BLaER1 treated with 17β-estradiol and CSF1 and Interleukin-3, amounts not matched to agents 10 nM and 100 nM (cell line): ENCODE measurements around the gene CNIH2.

Experiments
- H3K27ac ChIP-seq, 11 experiments: shearing (Covaris generic); formaldehyde crosslinking; 2 replicates each; pipeline ENCODE4 v1.8.1; 2022
- H3K27me3 ChIP-seq, 11 experiments: shearing (Covaris generic); formaldehyde crosslinking; 2 replicates each; pipeline ENCODE4 v1.8.1; 2022
- H3K36me3 ChIP-seq, 11 experiments: shearing (Covaris generic); formaldehyde crosslinking; 2 replicates each; pipeline ENCODE4 v1.8.1; 2022
- H3K4me1 ChIP-seq, 10 experiments: shearing (Covaris generic); formaldehyde crosslinking; 2 replicates each; pipeline ENCODE4 v1.8.1; 2022
- H3K4me2 ChIP-seq, 11 experiments: shearing (Covaris generic); formaldehyde crosslinking; 2 replicates each; pipeline ENCODE4 v1.8.1; 2022
- H3K4me3 ChIP-seq, 10 experiments: shearing (Covaris generic); formaldehyde crosslinking; 2 replicates each; pipeline ENCODE4 v1.8.1; 2022
- H3K9ac ChIP-seq, 11 experiments: shearing (Covaris generic); formaldehyde crosslinking; 2 replicates each; pipeline ENCODE4 v1.8.1; 2022
- H3K9me3 ChIP-seq, 11 experiments: shearing (Covaris generic); formaldehyde crosslinking; replicated peaks in 1 of 11; 2 replicates each; pipeline ENCODE4 v1.8.1; 2022
- H4K20me1 ChIP-seq, 11 experiments: shearing (Covaris generic); formaldehyde crosslinking; 2 replicates each; pipeline ENCODE4 v1.8.1; 2022
- Cebpa-rat ChIP-seq, 11 experiments: shearing (Covaris generic); IDR thresholded peaks; 2 replicates each; pipeline ENCODE4 v1.8.1; 2022

CNIH2 gene

DNA sequence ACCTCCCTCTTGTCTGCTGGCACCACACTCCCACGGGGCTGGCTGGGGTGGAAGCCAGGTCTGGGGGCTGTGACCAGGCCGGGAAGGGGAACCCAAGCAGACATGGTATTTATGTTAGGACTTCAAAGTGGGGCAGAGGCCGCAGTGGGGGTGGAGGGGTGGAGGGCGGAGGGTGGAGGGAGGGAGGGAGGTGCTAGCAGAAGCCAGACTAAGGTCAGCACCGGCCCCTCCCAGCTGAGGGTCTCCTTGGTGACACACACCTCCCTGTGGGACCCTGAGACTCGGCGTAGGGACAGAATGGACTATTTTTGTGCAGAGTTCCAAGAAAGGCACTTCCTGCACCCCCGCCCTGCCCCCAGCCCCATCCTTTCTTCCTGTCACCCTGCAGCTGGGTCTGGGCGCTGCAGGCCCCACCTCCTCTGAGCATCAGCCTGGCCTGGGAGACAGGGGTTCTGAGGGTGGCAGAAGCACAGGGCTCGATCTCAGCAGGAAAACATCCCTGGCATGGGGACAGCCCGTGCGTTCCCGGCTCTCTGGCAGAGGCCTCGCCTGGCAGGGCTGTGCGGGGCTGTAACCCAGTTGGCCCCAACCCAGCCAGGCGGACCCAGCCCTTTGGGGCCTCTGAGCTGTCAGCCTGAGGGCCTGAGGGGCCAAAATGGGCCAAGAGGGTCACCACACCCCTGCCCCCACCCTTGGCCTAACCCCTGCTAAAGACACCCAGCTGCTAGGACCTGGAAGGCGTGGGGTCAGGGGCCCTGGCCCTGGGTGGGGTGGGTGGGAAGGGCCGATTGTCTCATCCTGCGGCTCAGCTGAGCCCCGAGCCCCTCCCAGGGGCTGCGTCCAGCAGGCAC, 48.5 kb downstream of the CNIH2 start:
- peak overlapping the region; percentile 67 to 93 (median 84) for H3K9ac ChIP-seq
- peaks cover 53 to 96% (median 89%) of the 10 kb centered on the region in 10 experiments for H3K4me1 ChIP-seq
- H3K27me3 ChIP-seq = no peaks in the 10 kb centered on the region
- peak overlapping the region; percentile 74 to 98 (median 94) for H3K4me2 ChIP-seq
- peaks cover 0 to 6% (median 4%) of the 10 kb centered on the region in 11 experiments; a peak in 7 of 22 replicates for H3K9me3 ChIP-seq
- no peak for TF ChIP-seq Cebpa-rat (IDR thresholded peaks at IDR 0.05)
- peak overlapping the region; percentile 63 to 100 (median 95) for H3K27ac ChIP-seq
- H3K36me3 ChIP-seq = peaks cover 0 to 3% (median 0%) of the 10 kb centered on the region in 11 experiments; a peak in 2 of 22 replicates
- H4K20me1 ChIP-seq = no peaks in the 10 kb centered on the region
- H3K4me3 ChIP-seq = peak overlapping the region in 8 of 10 experiments; percentile 27 to 59 (median 48); a peak in 14 of 20 replicates

DNA sequence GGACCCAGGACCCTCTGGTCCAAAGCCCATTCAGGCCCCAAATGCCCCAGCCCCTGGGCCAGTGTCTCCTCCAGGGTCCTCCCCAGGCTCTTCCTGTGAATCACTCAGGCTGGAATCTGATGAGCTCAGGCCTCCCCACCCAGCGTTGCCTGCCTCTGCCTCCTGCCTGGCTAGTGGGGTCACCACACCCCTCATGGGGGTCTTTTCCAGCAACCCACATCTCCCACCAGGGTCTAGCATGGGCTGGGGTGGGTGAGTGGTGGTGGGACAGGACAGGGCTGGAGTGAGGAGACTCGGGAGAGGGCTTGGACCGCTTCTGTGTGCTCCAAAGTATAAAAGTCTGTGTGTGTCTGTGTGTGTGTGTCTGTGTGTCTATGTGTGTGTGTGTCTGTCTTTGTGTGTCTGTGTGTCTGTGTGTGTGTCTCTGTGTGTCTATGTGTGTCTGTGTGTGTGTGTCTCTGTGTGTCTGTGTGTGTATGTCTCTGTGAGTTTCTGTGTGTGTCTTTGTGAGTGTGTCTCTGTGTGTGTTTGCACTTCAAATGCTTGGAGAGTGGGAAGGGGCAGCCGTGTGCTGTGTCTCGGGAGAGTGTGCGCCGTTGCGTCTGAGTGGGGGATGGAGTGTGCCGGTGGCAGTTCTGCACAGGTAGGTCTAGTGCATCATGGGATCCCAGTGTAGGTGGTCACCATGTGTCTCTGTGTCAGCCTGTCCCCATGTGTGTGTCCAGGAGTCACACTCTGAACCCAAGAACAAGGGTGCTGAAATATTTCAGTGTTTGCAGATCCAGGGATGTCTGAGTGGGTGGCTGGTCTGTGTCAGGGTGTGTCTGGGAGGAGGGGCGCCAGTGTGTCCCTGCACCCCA, 49.4 kb downstream of the CNIH2 start:
- Histone ChIP-seq H3K9ac (peak overlapping the region; percentile 67 to 93 (median 83)), H3K36me3 (peaks cover 0 to 13% (median 0%) of the 10 kb centered on the region in 11 experiments; a peak in 8 of 22 replicates), H3K4me2 (peak overlapping the region; percentile 74 to 98 (median 92)), H3K4me3 (peak overlapping the region in 7 of 10 experiments; percentile 27 to 59 (median 46); a peak in 11 of 20 replicates), H3K27me3 (no peaks in the 10 kb centered on the region), H3K27ac (peak overlapping the region; percentile 63 to 100 (median 95); a peak in 21 of 22 replicates), H3K9me3 (no peaks in the 10 kb centered on the region), H4K20me1 (peaks cover 0 to 7% (median 0%) of the 10 kb centered on the region in 11 experiments; a peak in 1 of 22 replicates), H3K4me1 (peaks cover 53 to 94% (median 80%) of the 10 kb centered on the region in 10 experiments)
- no peak for TF ChIP-seq Cebpa-rat (IDR thresholded peaks at IDR 0.05)

DNA sequence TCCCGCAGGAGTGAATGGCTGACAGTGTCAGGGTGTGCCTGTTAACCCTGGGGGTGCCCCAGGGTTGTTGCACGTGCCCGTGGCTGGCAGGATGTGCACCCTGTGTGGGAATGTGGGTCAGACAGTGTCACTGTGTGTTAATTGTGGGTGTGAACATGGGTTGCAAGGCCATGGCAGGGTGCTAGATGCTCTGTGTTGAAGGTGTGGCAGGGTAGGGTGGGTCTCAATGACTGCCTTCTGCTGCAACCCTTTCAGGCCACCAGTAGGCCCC, 50.0 kb downstream of the CNIH2 start:
- Histone ChIP-seq H3K9ac (peak overlapping the region in 9 of 11 experiments; percentile 73 to 93 (median 84); a peak in 17 of 22 replicates), H3K9me3 (no peaks in the 10 kb centered on the region), H3K4me2 (peak overlapping the region; percentile 74 to 98 (median 92)), H3K27ac (peak overlapping the region in 9 of 11 experiments; percentile 84 to 100 (median 95); a peak in 18 of 22 replicates), H3K27me3 (no peaks in the 10 kb centered on the region), H4K20me1 (peaks cover 0 to 12% (median 0%) of the 10 kb centered on the region in 11 experiments; a peak in 2 of 22 replicates), H3K4me1 (peaks cover 53 to 95% (median 75%) of the 10 kb centered on the region in 10 experiments), H3K4me3 (peak overlapping the region in 3 of 10 experiments; percentile 28 to 59 (median 46); a peak in 3 of 20 replicates), H3K36me3 (peaks cover 0 to 18% (median 0%) of the 10 kb centered on the region in 11 experiments; a peak in 9 of 22 replicates)
- no peak for TF ChIP-seq Cebpa-rat (IDR thresholded peaks at IDR 0.05)

DNA sequence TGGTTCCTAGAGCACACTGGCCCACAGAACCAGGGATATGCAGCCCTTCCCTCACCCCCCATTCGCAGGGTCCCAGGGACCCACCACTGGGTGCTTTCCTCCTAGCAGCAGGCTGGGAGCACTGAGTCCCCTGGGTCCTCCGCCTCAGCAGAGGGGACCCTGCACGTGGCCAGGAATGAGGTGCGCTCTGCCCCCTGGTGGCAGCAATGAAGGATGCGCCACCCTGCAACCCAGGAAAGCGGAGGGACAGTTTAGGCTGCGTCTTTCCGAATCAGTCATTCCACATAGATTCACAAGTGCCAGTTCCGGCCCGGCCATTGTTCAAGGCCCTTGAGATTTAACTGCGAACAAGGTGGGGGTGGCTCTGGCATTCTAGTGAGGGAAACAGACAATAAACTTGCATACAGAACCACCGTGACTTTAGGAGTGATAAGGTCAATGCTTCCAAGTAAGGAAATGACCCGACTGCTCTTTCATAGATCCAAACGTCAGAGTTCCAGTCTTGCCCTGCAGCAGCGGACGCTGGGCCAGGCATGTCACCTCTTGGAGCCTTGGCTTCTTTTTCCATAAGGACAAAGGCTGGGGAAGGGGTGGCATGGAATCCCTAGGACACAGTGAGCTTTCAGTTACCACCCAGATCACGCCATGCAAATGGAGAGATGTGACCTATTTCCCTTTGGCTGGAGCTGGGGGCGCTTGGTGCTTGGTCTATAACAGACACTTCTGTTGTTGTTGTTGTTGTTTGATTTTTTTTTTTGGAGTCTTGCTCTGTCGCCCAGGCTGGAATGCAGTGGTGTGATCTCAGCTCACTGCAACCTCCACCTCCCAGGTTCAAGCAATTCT, 50.5 kb downstream of the CNIH2 start:
- Histone ChIP-seq H3K27ac (peak overlapping the region in 10 of 11 experiments; percentile 64 to 100 (median 95); a peak in 21 of 22 replicates), H3K4me3 (peak overlapping the region in 6 of 10 experiments; percentile 4 to 59 (median 12); a peak in 7 of 20 replicates), H4K20me1 (peaks cover 0 to 18% (median 0%) of the 10 kb centered on the region in 11 experiments; a peak in 3 of 22 replicates), H3K27me3 (no peaks in the 10 kb centered on the region), H3K9ac (peak overlapping the region; percentile 56 to 93 (median 83); a peak in 19 of 22 replicates), H3K36me3 (peaks cover 0 to 24% (median 0%) of the 10 kb centered on the region in 11 experiments; a peak in 9 of 22 replicates), H3K4me2 (peak overlapping the region; percentile 74 to 98 (median 92)), H3K9me3 (no peaks in the 10 kb centered on the region), H3K4me1 (peaks cover 53 to 95% (median 74%) of the 10 kb centered on the region in 10 experiments)
- TF ChIP-seq Cebpa-rat (IDR thresholded peaks at IDR 0.05) = no peak

DNA sequence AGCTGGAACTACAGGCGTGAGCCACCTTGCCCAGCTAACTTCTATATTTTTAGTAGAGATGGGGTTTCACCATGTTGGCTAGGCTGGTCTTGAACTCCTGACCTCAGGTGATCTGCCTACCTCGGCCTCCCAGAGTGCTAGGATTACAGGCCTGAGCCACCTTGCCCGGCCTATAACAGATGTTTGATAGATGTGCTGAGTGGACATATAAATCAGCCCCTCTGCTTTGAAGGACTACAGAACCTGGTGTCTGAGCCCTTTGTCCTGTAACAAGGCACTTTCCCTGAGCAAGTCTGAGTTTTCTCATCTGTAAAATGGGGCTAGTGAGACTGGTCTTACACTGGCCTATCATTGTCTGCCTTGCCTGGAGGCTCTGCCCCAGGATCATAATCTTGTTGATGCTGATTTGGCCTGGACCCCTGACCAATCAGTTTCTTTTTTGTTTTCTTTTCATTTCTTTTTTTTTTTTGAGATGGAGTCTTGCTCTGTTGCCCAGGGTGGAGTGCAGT, 51.2 kb downstream of the CNIH2 start:
- Histone ChIP-seq H3K9ac (peak overlapping the region in 6 of 11 experiments; percentile 44 to 93 (median 86); a peak in 9 of 22 replicates), H3K4me1 (peaks cover 52 to 95% (median 76%) of the 10 kb centered on the region in 10 experiments), H3K27ac (peak overlapping the region in 9 of 11 experiments; percentile 19 to 100 (median 95); a peak in 14 of 22 replicates), H3K4me2 (peak overlapping the region; percentile 74 to 98 (median 92); a peak in 21 of 22 replicates), H4K20me1 (peaks cover 0 to 25% (median 0%) of the 10 kb centered on the region in 11 experiments; a peak in 3 of 22 replicates), H3K4me3 (no peak overlapping the region), H3K27me3 (no peaks in the 10 kb centered on the region; a peak in 2 of 22 replicates), H3K36me3 (peaks cover 0 to 29% (median 0%) of the 10 kb centered on the region in 11 experiments; a peak in 9 of 22 replicates), H3K9me3 (no peaks in the 10 kb centered on the region)
- no peak for TF ChIP-seq Cebpa-rat (IDR thresholded peaks at IDR 0.05)

DNA sequence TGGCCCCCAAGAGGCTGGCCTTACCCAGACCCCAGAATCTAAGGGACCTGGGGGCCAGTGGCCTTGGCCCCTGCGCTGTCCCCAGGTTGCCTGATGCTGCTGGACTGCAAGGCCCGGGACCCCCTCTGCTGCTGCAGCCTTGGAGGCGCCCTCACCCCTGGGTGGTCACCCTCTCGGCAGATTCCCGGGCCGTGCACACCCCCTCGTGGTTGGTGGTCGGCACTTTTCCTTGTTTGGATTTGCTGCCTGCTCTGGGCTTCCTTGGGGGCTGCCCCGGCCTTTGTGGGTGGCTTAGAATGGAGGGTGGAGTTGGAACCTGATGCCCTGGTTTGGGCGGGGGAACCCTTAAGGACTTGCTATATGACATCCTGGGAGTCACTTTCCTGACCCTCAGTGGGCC, 53.0 kb downstream of the CNIH2 start:
- Histone ChIP-seq H3K9ac (0 out of 22 replicates have a peak overlapping the region, but pooled peaks of 2 of the 11 experiments have one; percentile 13 to 14), H3K4me2 (peak overlapping the region in 3 of 11 experiments; percentile 15 to 76 (median 74); a peak in 3 of 22 replicates), H3K4me3 (no peak overlapping the region), H3K4me1 (peaks cover 52 to 95% (median 76%) of the 10 kb centered on the region in 10 experiments), H3K36me3 (peaks cover 0 to 29% (median 0%) of the 10 kb centered on the region in 11 experiments; a peak in 9 of 22 replicates), H3K27me3 (peaks cover 0 to 8% (median 0%) of the 10 kb centered on the region in 11 experiments; a peak in 3 of 22 replicates), H3K9me3 (no peaks in the 10 kb centered on the region), H4K20me1 (peaks cover 0 to 40% (median 2%) of the 10 kb centered on the region in 11 experiments; a peak in 8 of 22 replicates), H3K27ac (no peak overlapping the region)
- TF ChIP-seq Cebpa-rat (IDR thresholded peaks at IDR 0.05) = no peak
